Peyer's patch (tissue), 4 donors: ENCODE data around the gene RIMBP2.

Source experiments
- POLR2A ChIP-seq, 2 donors: fragments of 450-650 bp; IDR thresholded peaks; one replicate each; pipeline ENCODE4 v1.5.1; 2017; ENCODE audit warnings: antibody characterized with exemption in 2 of 2, mild to moderate bottlenecking in 2 of 2, moderate library complexity in 2 of 2
- TF ChIP-seq, protein P1 (sequence below), 6 experiments: fragments of 450-650 bp in 4 of 6; fragments of 200-600 bp in 2 of 6; sonication (generic) in 1 of 6; IDR thresholded peaks; one replicate each; pipeline ENCODE4 v1.5.1; 2017 to 2019; ENCODE audit warnings: antibody characterized with exemption in 6 of 6, mild to moderate bottlenecking in 3 of 6, moderate library complexity in 1 of 6

DNA sequence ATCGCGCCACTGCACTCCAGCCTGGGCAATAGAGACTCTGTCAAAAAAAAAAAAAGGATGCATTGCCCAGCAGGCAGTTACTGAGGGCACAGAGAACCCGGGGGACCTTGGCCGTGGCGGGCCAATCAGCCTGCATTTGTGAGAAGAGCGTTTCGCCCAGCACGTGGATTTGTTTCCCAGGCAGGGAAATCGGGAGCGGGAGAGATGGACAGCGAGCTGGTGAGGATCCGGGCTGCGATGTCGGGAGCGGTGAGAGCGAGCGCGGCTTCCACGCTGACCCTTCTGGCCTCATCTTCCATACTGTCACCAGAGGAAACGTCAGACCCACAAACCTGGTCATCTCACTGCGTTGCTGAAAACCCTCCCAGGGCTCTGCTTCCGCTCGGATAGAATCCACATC is 123.5 kb downstream of the RIMBP2 start:
- no peak for TF ChIP-seq POLR2A (IDR thresholded peaks at IDR 0.05)
- TF ChIP-seq, protein P1, sequence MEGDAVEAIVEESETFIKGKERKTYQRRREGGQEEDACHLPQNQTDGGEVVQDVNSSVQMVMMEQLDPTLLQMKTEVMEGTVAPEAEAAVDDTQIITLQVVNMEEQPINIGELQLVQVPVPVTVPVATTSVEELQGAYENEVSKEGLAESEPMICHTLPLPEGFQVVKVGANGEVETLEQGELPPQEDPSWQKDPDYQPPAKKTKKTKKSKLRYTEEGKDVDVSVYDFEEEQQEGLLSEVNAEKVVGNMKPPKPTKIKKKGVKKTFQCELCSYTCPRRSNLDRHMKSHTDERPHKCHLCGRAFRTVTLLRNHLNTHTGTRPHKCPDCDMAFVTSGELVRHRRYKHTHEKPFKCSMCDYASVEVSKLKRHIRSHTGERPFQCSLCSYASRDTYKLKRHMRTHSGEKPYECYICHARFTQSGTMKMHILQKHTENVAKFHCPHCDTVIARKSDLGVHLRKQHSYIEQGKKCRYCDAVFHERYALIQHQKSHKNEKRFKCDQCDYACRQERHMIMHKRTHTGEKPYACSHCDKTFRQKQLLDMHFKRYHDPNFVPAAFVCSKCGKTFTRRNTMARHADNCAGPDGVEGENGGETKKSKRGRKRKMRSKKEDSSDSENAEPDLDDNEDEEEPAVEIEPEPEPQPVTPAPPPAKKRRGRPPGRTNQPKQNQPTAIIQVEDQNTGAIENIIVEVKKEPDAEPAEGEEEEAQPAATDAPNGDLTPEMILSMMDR (IDR thresholded peaks at IDR 0.05), result no peak
